Calu3 (cell line): ENCODE data around the gene SCAPER. TPM values are rescaled to one million over a fixed set of nuclear protein-coding genes. Genes with fewer than 3 reads are reported as not detected.
"Not testable (repeated sequence)": the region's sequence is repeated elsewhere in the genome, so short reads cannot be mapped to it uniquely, and the experiment has no call there.

Experiments
- BruUV-seq: library from RNA; stranded (reverse); fragments of 400-500 nt; replicated peaks from 2 replicates; lab custom pipeline; 2021; lab: Mats Ljungman, UMichigan
- CTCF ChIA-PET: fragments of 300-600 bp; sonication (Branson Sonifier 250); formaldehyde crosslinking; loops from one replicate; lab custom pipeline; 2022; ENCODE audit warnings: antibody characterized with exemption; lab: Charles Lee
- DNase-seq: peaks from one replicate; pipeline ENCODE4 v3.0.0; 2022
- H3K27ac Mint-ChIP-seq: one replicate; pipeline ENCODE4 v1.8.0; 2022; ENCODE audit warnings: mixed read lengths; ENCODE audit not compliant: unreplicated experiment
- H3K27me3 Mint-ChIP-seq: one replicate; pipeline ENCODE4 v1.8.0; 2022; ENCODE audit warnings: mixed read lengths; ENCODE audit not compliant: unreplicated experiment
- H3K36me3 Mint-ChIP-seq: one replicate; pipeline ENCODE4 v1.8.0; 2022; ENCODE audit warnings: mild to moderate bottlenecking, moderate library complexity, mixed read lengths; ENCODE audit not compliant: insufficient read depth, unreplicated experiment
- H3K4me1 Mint-ChIP-seq: one replicate; pipeline ENCODE4 v1.8.0; 2022; ENCODE audit warnings: mild to moderate bottlenecking, low read depth, mixed read lengths; ENCODE audit not compliant: unreplicated experiment
- H3K4me3 Mint-ChIP-seq: one replicate; pipeline ENCODE4 v1.8.0; 2022; ENCODE audit warnings: mild to moderate bottlenecking, low read depth, moderate library complexity, mixed read lengths; ENCODE audit not compliant: unreplicated experiment
- H3K9me3 Mint-ChIP-seq: one replicate; pipeline ENCODE4 v1.8.0; 2022; ENCODE audit warnings: low read depth, mixed read lengths; ENCODE audit not compliant: unreplicated experiment
- intact Hi-C: fragments of 100-400 bp; cut with micrococcal nuclease; formaldehyde crosslinking; loops from one replicate; pipeline ENCODE4 v1.10.0; 2022; ENCODE audit not compliant: unreplicated experiment
- total RNA-seq: library from RNA; stranded (reverse); gene quantifications from 2 replicates; pipeline ENCODE4 v1.2.3, GENCODE V29; 2022
- TF ChIP-seq, protein P1 (sequence below): fragments of 200-600 bp; IDR thresholded peaks from one replicate; pipeline ENCODE4 v1.8.0; 2022; ENCODE audit warnings: antibody characterized with exemption; ENCODE audit not compliant: unreplicated experiment

SCAPER gene
- total RNA-seq, 1 experiment from 2014 or later, result 34.8 TPM

DNA sequence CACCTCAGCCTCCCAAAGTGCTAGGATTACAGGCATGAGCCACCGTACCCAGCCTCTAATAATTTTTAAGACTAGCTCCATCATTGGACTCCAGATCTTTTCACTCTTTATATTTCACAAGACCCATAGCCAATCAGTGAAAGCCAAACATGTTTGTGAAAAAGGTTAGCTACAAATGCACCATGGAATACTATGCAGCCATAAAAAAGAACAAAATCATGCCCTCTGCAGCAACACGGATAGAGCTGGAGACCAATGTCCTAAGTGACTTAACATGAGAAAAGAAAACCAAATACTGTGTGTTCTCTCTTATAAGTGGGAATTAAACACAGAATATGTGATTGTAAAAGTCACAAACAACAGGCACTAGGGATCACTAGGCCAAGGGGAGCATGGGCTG is 3.2 kb downstream of the SCAPER start:
- H3K36me3 Mint-ChIP-seq, result peaks cover 30% of the 10 kb centered on the region
- H3K27ac Mint-ChIP-seq, result no peak overlapping the region
- CTCF ChIA-PET, result no interaction called here
- H3K9me3 Mint-ChIP-seq, result peaks cover 3% of the 10 kb centered on the region
- peaks cover 46% of the 10 kb centered on the region for H3K4me1 Mint-ChIP-seq
- no TSS peak for BruUV-seq
- no peak for DNase-seq
- no peaks in the 10 kb centered on the region for H3K27me3 Mint-ChIP-seq
- H3K4me3 Mint-ChIP-seq, result no peak overlapping the region
- intact Hi-C loops, result no loop called here
- TF ChIP-seq, protein P1, sequence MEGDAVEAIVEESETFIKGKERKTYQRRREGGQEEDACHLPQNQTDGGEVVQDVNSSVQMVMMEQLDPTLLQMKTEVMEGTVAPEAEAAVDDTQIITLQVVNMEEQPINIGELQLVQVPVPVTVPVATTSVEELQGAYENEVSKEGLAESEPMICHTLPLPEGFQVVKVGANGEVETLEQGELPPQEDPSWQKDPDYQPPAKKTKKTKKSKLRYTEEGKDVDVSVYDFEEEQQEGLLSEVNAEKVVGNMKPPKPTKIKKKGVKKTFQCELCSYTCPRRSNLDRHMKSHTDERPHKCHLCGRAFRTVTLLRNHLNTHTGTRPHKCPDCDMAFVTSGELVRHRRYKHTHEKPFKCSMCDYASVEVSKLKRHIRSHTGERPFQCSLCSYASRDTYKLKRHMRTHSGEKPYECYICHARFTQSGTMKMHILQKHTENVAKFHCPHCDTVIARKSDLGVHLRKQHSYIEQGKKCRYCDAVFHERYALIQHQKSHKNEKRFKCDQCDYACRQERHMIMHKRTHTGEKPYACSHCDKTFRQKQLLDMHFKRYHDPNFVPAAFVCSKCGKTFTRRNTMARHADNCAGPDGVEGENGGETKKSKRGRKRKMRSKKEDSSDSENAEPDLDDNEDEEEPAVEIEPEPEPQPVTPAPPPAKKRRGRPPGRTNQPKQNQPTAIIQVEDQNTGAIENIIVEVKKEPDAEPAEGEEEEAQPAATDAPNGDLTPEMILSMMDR, result no peak

DNA sequence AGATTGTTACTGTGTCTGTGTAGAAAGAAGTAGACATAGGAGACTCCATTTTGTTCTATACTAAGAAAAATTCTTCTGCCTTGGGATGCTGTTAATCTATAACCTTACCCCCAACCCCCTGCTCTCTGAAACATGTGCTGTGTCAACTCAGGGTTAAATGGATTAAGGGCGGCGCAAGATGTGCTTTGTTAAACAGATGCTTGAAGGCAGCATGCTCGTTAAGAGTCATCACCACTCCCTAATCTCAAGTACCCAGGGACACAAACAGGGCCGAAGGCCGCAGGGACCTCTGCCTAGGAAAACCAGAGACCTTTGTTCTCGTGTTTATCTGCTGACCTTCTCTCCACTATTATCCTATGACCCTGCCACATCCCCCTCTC is 5.2 kb downstream of the SCAPER start:
- H3K9me3 Mint-ChIP-seq, H3K27ac Mint-ChIP-seq, H3K27me3 Mint-ChIP-seq, intact Hi-C loops, CTCF ChIA-PET, BruUV-seq, DNase-seq, H3K4me3 Mint-ChIP-seq: not testable (repeated sequence)
- peaks cover 20% of the 10 kb centered on the region for H3K36me3 Mint-ChIP-seq
- peaks cover 38% of the 10 kb centered on the region for H3K4me1 Mint-ChIP-seq

DNA sequence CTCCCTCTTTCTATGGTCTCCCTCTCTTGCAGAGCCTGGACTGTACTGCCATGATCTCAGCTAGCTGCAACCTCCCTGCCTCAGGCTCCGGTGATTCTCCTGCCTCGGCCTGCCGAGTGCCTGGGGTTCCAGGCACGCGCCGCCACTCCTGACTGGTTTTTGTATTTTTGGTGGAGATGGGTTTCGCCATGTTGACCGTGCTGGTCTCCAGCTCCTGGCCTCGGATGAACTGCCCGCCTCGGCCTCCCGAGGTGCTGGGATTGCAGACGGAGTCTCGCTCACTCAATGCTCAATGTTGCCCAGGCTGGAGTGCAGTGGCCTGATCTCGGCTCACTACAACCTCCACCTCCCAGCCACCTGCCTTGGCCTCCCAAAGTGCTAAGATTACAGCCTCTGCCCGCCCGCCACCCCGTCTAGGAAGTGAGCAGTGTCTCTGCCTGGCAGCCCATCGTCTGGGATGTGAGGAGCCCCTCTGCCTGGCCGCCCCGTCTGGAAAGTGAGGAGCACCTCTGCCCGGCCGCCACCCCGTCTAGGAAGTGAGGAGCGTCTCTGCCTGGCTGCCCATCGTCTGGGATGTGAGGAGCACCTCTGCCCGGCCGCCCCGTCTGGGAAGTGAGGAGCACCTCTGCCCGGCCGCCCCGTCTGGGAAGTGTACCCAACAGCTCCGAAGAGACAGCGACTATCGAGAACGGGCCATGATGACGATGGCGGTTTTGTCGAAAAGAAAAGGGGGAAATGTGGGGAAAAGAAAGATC is 5.8 kb downstream of the SCAPER start:
- H3K27ac Mint-ChIP-seq, CTCF ChIA-PET, H3K4me3 Mint-ChIP-seq, H3K9me3 Mint-ChIP-seq, DNase-seq, intact Hi-C loops, BruUV-seq, H3K27me3 Mint-ChIP-seq: not testable (repeated sequence)
- H3K36me3 Mint-ChIP-seq, result peaks cover 15% of the 10 kb centered on the region
- peaks cover 36% of the 10 kb centered on the region for H3K4me1 Mint-ChIP-seq

DNA sequence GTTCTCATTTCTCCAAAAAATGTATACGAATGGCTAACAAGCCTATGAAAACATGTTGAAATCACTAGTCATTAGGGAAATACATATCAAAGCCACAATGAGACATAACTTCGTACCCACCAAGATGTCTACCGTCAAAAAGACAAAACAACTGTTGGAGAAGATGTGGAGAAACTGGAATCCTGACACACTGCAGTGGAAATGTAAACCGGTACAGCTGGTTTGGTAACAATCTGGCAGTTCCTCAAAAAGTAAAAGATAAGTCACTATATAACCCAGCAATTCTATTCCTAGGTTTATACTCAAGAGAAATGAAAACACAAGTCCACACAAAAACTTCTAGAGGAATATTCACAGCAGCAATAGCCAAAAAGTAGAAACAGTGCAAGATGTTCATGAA is 7.0 kb downstream of the SCAPER start:
- peak overlapping the region; percentile 58 for H3K27ac Mint-ChIP-seq
- H3K27me3 Mint-ChIP-seq, result no peaks in the 10 kb centered on the region
- CTCF ChIA-PET, result no interaction called here
- peak; percentile 61 for DNase-seq
- peaks cover 23% of the 10 kb centered on the region for H3K4me1 Mint-ChIP-seq
- no peak overlapping the region for H3K4me3 Mint-ChIP-seq
- peaks cover 3% of the 10 kb centered on the region for H3K9me3 Mint-ChIP-seq
- TF ChIP-seq, protein P1, result no peak
- no TSS peak for BruUV-seq
- peaks cover 11% of the 10 kb centered on the region for H3K36me3 Mint-ChIP-seq
- intact Hi-C loops, result no loop called here

DNA sequence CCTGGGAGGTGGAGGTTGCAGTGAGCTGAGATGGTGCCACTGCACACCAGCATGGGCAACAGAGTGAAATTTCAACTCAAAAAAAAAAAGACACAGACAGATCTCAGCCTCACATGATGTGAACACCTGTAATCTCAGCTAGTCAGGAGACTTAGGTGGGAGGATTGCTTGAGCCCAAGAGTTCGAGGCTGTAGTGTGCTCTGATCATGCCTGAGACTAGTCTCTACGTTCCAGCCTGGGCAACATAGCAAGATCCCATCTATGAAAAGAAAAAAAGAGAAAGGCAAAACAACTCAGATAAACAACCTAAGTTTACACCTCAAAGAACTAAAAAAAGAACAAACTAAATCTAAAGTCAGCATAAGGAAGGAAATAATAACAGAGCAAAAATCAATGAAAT is 11.0 kb downstream of the SCAPER start:
- peaks cover 10% of the 10 kb centered on the region for H3K36me3 Mint-ChIP-seq
- intact Hi-C loops, result no loop called here
- TF ChIP-seq, protein P1, result no peak
- no peak overlapping the region for H3K27ac Mint-ChIP-seq
- CTCF ChIA-PET, result no interaction called here
- H3K27me3 Mint-ChIP-seq, result no peaks in the 10 kb centered on the region
- H3K4me1 Mint-ChIP-seq, result peaks cover 15% of the 10 kb centered on the region
- BruUV-seq, result no TSS peak
- no peak for DNase-seq
- peaks cover 3% of the 10 kb centered on the region for H3K9me3 Mint-ChIP-seq
- H3K4me3 Mint-ChIP-seq, result no peak overlapping the region

DNA sequence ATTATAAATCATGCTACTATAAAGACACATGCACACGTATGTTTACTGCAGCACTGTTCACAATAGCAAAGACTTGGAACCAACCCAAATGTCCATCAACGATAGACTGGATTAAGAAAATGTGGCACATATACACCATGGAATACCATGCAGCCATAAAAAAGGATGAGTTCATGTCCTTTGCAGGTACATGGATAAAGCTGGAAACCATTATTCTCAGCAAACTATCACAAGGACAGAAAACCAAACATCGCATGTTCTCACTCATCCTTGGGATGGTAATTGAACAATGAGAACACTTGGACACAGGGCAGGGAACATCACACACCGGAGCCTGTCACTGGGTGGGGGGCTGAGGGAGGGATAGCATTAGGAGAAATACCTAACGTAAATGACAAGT is 12.3 kb downstream of the SCAPER start:
- BruUV-seq, CTCF ChIA-PET: not testable (repeated sequence)

DNA sequence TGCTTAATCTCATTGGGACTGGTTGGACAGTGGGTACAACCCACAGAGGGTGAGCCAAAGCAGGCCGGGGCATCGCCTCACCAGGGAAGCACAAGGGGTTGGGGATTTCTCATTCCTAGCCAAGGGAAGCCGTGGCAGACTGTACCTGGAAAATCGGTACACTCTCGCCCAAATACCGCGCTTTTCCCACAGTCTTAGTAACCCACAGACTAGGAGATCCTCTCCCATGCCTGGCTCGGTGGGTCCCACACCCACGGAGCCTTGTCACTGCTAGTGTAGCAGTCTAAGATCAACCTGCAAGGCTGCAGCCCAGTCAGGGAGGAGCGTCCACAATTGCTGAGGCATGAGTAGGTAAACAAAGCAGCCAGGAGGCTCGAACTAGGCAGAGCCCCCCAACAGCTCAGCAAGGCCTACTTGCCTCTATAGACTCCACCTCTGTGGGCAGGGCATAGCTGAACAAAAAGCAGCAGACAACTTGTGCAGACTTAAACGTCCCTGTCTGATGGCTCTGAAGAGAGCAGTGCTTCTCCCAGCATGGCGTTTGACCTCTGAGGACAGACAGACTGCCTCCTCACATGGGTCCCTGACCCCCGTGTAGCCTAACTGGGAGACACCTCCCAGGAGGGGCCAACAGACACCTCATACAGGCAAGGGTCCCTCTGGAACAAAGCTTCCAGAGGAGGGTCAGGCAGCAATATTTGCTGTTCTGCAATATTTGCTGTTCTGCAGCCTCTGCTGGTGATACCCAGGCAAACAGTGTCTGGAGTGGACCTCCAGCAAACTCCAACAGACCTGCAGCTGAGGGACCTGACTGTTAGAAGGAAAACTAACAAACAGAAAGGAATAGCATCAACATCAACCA is 17.6 kb downstream of the SCAPER start:
- H3K9me3 Mint-ChIP-seq, H3K4me1 Mint-ChIP-seq, H3K36me3 Mint-ChIP-seq, BruUV-seq, CTCF ChIA-PET, H3K4me3 Mint-ChIP-seq, DNase-seq, H3K27me3 Mint-ChIP-seq, H3K27ac Mint-ChIP-seq, intact Hi-C loops: not testable (repeated sequence)

More for the DNA sequence above, 12.3 kb downstream of the SCAPER start:
- H3K4me3 Mint-ChIP-seq, DNase-seq, H3K27ac Mint-ChIP-seq, intact Hi-C loops, H3K27me3 Mint-ChIP-seq, H3K4me1 Mint-ChIP-seq, H3K36me3 Mint-ChIP-seq, H3K9me3 Mint-ChIP-seq: not testable (repeated sequence)
